HG03442 (cell line): ENCODE results near the gene NPLOC4.
"Not testable (repeated sequence)": the region's sequence is repeated elsewhere in the genome, so short reads cannot be mapped to it uniquely, and the experiment has no call there.

Experiments used
- ATAC-seq: cut with Tn5 transposase; IDR thresholded peaks from one replicate; pipeline ENCODE4 v1.9.1; 2021; ENCODE audit warnings: mild to moderate bottlenecking, moderate library complexity; ENCODE audit not compliant: unreplicated experiment

Gene NPLOC4

DNA sequence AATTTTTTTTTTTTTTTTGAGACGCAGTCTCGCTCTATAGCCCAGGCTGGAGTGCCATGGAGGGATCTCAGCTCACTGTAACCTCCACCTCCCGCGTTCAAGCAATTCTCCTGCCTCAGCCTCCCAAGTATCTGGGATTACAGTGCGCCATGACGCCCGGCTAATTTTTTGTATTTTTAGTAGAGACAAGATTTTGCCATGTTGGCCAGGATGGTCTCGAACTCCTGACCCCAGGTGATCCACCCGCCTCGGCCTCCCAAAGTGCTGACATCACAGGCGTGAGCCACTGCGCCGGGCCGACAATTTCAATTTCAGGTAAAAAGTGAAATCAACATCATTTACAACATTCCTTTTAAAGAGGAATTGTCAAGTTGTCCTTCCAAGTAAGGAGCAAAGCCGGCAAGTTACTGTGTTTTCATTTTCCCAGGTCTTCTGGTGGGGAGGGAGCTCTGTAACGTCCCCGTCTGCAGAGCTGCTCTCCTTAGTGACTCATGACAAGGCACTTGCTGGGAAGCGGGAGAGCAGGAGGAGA lies 873 bp downstream of the NPLOC4 start:
- ATAC-seq, result no peak

- ATAC-seq, result no peak
Observed at GRCh38 chr17:81635431-81635830, 1.5 kb downstream of the NPLOC4 start.

- ATAC-seq, result no peak
Observed at GRCh38 chr17:81631482-81631881, 5.4 kb downstream of the NPLOC4 start.

DNA sequence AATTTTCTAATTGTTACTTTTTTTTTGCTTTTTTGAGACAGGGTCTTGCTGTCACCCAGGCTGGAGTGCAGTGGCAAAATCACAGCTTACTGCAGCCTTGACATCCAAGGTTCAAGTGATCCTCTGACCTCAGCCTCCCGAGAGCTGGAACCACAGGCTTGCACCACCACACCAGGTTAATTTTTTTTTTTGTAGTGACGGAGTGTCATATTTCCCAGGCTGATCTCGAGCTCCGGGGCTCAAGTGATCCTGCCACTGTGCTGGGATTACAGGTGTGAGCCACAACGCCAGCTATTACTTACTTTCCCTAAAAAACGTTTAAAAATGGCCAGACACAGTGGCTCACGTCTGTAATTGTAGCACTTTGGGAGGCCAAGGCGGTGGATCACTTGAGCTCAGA lies 6.6 kb downstream of the NPLOC4 start:
- ATAC-seq, result no peak

GRCh38 chr17:81621494-81622130 lies 15.3 kb downstream of the NPLOC4 start:
- no peak for ATAC-seq

- ATAC-seq, result not testable (repeated sequence)
Observed at GRCh38 chr17:81618307-81618706, 18.6 kb downstream of the NPLOC4 start.

DNA sequence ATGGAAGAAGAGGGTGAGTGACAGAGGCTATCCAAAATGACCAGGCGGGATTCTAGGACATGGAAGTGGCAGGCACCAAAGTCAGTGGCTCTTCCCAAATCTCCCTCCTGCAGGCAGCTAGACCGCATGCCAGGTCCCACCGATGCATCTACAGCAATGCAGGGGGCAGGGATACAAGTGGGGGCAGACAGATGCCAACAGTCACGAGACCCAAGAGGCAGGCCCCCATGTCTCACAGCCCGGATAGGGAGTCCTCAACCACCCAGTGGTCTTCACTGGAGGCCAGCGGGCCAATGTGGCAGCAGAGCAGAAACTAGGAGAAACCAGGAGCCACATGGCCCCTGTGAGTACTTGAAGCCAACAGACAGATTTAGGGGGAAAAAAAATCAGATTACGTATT lies 20.0 kb downstream of the NPLOC4 start:
- no peak for ATAC-seq

DNA sequence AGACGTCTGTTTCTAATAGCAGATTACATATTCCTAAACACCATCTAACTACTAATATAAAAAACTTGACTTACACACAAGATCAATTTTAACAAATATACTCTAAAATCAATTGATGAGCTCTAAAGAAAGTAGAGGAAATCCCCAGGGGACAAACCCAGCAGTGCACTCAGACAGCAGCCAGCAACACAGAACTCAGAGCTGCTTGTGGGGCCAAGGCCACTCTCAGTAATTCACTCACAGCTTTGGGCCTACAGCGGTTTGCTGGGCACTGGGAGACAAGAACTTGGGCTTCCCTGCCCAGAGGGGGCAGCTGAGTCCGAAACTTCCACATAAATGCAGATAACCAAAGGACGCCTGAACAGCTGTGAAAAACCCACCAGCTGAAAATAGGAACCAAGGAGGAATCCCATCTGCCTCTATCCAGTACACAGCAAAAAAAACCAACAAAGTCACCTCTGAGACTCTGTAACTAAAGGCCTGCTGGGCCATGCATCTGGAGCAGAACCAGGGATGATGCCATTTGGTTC lies 21.4 kb downstream of the NPLOC4 start:
- no peak for ATAC-seq

DNA sequence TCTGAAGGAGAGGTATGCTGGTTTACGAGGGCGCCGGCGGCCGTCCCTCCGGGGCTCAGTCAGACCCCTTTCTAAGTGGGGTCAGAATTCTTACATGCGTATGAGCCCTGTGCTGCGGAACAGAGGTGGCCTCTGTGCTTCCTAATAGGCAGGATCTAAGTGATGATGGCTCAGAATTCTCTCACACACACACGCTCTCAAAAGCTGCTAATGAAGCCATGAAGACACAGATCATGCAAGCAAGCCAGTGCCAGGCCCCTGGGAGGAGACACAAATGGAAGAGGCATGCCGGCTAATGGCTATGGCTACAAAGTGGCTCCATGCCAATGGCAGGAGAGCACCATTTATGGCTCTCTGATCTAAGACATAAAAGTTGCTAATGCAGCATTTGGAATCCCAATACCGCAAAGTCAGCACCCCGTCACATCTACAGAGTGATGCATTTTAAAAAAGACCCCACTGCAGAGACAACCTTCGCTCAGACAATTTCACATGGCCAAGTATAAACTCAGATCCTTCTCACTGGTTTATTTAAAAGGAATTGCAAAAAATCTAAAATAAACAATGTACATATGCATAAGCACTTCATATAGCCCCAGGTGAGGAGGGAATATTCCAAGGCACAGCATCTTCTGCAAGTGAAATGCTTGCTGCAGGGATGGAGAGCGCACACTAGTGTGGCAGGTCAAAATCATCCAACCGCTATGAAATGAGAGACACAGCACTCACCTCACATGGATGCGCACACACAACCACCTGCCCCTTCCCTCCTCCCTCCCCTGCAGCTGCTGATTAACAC lies 24.5 kb downstream of the NPLOC4 start:
- no peak for ATAC-seq

DNA sequence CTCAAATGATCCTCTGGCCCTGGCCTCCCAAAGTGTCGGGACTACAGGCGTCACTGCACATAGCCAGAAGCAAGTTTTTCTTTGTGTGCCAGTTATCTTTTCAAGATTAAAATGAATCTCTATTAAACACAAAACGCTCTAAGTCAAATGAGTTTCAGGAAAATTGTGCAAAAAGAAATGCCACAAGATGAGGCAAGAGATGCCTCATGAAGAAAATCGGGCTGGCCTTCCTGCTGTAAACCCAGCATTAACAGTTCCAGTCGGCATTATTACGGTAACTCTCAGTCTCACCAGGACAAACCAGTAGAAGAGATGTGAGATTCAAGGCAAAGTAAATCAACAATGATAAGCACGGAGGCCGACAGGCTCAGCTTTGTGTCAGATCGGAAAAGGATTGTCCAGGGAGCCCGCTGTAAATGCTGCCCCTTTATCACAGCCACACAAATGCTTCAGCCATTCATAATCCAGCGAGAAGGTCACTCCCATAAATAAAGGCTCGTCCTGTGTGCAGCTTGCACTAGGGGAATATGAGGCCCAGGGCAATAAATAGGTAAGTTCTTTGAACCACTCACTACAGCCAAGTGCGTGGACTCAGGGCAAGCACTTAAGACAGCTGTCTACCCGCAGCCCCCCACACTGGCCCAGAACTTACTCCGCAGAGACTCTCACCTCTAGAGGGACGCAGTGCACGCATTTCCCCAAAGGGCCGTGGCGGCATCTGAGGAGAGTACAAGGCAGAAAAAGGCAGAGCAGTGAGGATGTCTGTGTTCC lies 27.2 kb downstream of the NPLOC4 start:
- ATAC-seq, result no peak

- ATAC-seq, result no peak
Observed at GRCh38 chr17:81608605-81609004, 28.3 kb downstream of the NPLOC4 start.

GRCh38 chr17:81608082-81608481 lies 28.8 kb downstream of the NPLOC4 start:
- ATAC-seq, result no peak

DNA sequence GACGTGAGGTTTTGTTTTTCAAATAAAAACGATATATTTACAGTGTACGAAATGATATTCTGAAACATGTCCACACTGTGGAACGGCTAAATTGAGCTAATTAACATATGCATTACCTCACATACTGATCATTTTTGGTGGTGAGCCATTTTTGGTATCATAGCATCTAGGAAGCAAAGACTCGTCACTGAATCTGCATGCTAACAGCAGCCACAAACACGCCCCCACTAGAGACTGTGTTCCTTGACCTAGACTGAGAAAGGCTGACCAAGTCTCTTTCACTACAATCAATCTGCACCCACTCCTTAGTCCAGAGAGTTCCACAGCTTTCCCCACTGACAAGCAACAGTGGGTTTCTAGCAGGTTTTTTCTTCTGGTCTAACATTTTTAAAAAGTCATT lies 29.5 kb downstream of the NPLOC4 start:
- ATAC-seq, result no peak

DNA sequence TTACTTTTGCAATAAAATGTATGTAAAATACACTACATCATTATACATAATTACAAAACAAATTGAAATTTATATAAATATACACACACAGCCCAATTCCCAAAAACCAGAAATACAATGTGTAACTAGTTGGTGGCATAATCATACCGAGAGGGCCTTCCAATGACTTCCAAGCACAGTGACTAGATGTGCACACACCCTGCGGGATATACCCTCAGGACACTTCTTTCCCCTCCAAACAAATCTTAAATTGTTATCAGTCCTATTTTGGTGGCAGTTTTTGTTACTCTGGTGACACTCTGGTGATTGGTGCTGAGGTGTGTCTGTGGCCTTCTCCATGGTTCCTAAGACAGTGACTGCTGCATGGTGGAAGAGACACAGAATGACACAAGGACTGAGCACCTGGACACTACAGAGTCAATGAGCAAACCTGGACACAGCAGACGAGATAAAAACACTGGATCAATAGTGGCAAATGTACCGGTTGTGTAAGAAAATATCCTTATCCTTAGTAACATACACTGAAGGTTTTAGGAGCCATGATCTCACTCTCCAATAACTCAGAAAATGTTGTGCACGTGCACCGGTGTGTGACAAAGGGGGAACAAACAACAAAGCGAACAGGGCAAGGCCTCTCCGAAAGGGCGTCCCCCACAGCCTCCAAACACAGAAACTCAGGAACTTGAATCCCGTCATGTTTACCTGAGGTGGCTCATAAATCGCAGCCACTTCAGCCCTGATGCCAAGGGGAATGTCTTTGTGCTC lies 32.9 kb downstream of the NPLOC4 start:
- no peak for ATAC-seq

DNA sequence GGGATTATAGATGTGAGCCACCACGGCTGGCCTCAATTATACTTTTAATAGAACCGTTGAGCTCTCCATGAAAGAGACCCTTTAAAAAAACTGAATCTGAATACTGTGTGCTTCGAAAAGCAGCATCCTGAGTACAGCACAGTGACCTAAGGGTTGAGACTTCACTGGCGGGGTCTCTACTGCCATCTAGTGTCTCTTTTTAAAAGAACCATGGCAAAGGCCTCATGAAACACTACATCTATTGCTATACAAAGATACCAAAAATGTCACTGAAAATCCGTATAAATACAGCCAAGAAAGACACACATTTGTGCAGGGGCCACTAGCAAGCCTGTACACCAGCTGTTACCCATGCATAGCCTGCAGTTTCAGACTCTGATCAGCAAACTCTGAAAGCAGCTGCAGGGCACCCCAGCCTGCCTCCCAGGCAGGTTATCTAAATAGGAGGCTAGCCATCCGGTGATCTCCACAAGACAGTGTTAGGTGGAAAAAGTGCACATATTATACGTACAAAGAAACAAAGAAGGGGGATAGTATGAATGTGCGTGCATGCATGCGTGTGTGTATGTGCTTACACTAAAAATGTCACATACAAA lies 35.3 kb downstream of the NPLOC4 start:
- ATAC-seq, result no peak

- ATAC-seq, result no peak
Observed at GRCh38 chr17:81599719-81600486, 37.0 kb downstream of the NPLOC4 start.

DNA sequence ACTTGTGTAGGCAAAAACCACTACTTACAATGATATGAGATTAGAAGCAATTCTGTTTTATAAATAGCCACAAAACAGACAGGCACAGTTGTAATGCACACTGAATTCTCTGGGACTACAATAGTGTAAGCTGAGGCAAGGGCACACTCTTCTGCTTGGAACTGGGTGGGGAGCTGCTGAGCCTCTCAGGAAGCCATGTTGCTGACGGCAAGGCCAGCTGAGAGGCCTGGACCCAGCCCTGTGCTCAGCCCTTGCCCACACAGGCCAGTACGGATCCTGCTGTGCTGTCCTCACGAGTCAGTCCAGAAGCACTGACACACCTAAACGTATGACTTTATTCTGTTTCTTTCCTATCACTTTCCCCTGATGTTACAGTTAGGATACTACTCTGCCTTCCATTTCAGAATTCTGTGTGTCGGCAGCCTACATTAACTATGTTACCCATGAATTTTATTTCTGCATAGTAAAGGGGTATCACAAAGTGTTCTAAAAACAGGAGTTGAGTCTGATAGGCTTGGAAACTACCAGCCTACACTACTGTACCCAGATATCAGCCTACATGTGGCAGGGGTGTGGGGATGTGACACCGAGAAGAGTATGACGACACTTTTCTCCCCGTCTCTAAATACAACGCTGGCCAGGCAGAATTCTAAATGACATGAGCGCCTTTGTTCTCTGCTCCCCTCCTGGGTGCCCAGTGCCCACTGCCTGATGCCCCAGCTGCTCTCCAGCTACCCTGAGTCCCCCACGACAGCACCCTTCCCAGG lies 43.6 kb downstream of the NPLOC4 start:
- no peak for ATAC-seq

DNA sequence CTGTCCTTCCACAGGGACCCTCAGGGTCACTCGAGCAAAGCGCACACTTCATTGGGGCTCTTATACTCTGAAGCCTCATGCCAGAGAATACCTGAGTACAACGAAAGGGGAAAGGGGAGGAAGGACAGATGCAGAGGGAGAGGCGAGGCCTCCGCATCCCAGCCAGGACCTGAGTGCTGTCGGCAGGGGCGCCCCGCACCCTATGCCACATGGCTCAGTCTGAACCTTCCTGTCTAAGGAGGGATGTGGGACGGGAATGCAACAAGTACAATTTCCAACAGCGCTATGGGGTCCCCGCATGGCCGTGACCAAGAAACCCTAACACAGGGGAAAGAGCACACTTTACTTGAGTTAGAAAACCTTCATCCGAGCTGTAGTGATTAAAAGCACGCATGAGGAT lies 44.9 kb downstream of the NPLOC4 start:
- no peak for ATAC-seq

GRCh38 chr17:81590121-81590520 lies 46.8 kb downstream of the NPLOC4 start:
- no peak for ATAC-seq
